Epithelial cell of esophagus (primary cell): ENCODE results near the gene MEN1.

Experiments
- DNase-seq: peaks from one replicate; pipeline ENCODE4 v3.0.0; 2010; ENCODE audit warnings: low read depth
- H3K4me3 ChIP-seq: 2 replicates; pipeline ENCODE4 v1.5.1; 2011; ENCODE audit warnings: mild to moderate bottlenecking, low read length, control low read depth
- CTCF ChIP-seq: IDR thresholded peaks from 2 replicates; pipeline ENCODE4 v1.5.1; 2011; ENCODE audit warnings: low read depth, mild to moderate bottlenecking, low read length, control low read depth, inconsistent platforms; ENCODE audit not compliant: insufficient read depth; ENCODE audit errors: missing control alignments

MEN1 gene

GRCh38 chr11:64754124-64754918, 56.0 kb downstream of the MEN1 start:
- no peak overlapping the region for H3K4me3 ChIP-seq
- no peak for TF ChIP-seq CTCF
- no peak for DNase-seq
